ENCODE measurements around the gene KLHL14.

The KLHL14 gene

GRCh38 chr18:32732165-32732564 is 40.7 kb downstream of the KLHL14 start:
- peak overlapping the region; percentile 42; the same call in 1 of the 2 replicates for H3K4me2 ChIP-seq (ENCODE audit: low read length)
- no peak for TF ChIP-seq EZH2phosphoT487 (IDR thresholded peaks at IDR 0.05; ENCODE audit: low read depth)
- TF ChIP-seq CTCF (IDR thresholded peaks at IDR 0.05; ENCODE audit: low read depth, low read length): no peak
- no peak overlapping the region for H3K27ac ChIP-seq (ENCODE audit: low read length)
- no peak overlapping the region for H3K9ac ChIP-seq (ENCODE audit: low read length)
- H3K27me3 ChIP-seq (ENCODE audit: low read depth, low read length): no peaks in the 10 kb centered on the region
- peaks cover 34% of the 10 kb centered on the region for H3K4me1 ChIP-seq (ENCODE audit: low read length)
- H4K20me1 ChIP-seq (ENCODE audit: insufficient read depth, low read length): peaks cover 95% of the 10 kb centered on the region
- no peak overlapping the region for H2AFZ ChIP-seq (ENCODE audit: low read depth, low read length)
- no peaks in the 10 kb centered on the region for H3K9me3 ChIP-seq (ENCODE audit: insufficient read depth, low read length)
- no peak overlapping the region for H3K4me3 ChIP-seq (ENCODE audit: low read length)
- H3K79me2 ChIP-seq (ENCODE audit: low read length): peaks cover 99% of the 10 kb centered on the region
- H3K36me3 ChIP-seq (replicated peaks; ENCODE audit: low read depth, low read length): peaks cover 73% of the 10 kb centered on the region

GRCh38 chr18:32730620-32731091 is 42.2 kb downstream of the KLHL14 start:
- Histone ChIP-seq H3K4me1 (ENCODE audit: low read length) (peaks cover 34% of the 10 kb centered on the region), H4K20me1 (ENCODE audit: insufficient read depth, low read length) (peaks cover 92% of the 10 kb centered on the region), H3K9me3 (ENCODE audit: insufficient read depth, low read length) (no peaks in the 10 kb centered on the region), H3K27me3 (ENCODE audit: low read depth, low read length) (no peaks in the 10 kb centered on the region), H3K27ac (ENCODE audit: low read length) (0 out of 2 replicates have a peak overlapping the region, but pooled peaks have one; percentile 3), H3K4me3 (ENCODE audit: low read length) (peak overlapping the region; percentile 69), H3K36me3 (replicated peaks; ENCODE audit: low read depth, low read length) (peaks cover 76% of the 10 kb centered on the region), H2AFZ (ENCODE audit: low read depth, low read length) (no peak overlapping the region), H3K9ac (ENCODE audit: low read length) (peak overlapping the region; percentile 19; the same call in 1 of the 2 replicates), H3K79me2 (ENCODE audit: low read length) (peaks cover 95% of the 10 kb centered on the region), H3K4me2 (ENCODE audit: low read length) (peak overlapping the region; percentile 88)
- TF ChIP-seq EZH2phosphoT487 (IDR thresholded peaks at IDR 0.05; ENCODE audit: low read depth) (no peak), CTCF (IDR thresholded peaks at IDR 0.05; ENCODE audit: low read depth, low read length) (no peak)

GRCh38 chr18:32730068-32730467 is 42.8 kb downstream of the KLHL14 start:
- no peak overlapping the region for H2AFZ ChIP-seq (ENCODE audit: low read depth, low read length)
- H3K79me2 ChIP-seq (ENCODE audit: low read length): peaks cover 96% of the 10 kb centered on the region
- H4K20me1 ChIP-seq (ENCODE audit: insufficient read depth, low read length): peaks cover 92% of the 10 kb centered on the region
- H3K4me1 ChIP-seq (ENCODE audit: low read length): peaks cover 34% of the 10 kb centered on the region
- H3K9ac ChIP-seq (ENCODE audit: low read length): no peak overlapping the region
- no peak for TF ChIP-seq EZH2phosphoT487 (IDR thresholded peaks at IDR 0.05; ENCODE audit: low read depth)
- TF ChIP-seq CTCF (IDR thresholded peaks at IDR 0.05; ENCODE audit: low read depth, low read length): no peak
- H3K4me3 ChIP-seq (ENCODE audit: low read length): peak overlapping the region; percentile 69
- H3K27ac ChIP-seq (ENCODE audit: low read length): no peak overlapping the region
- H3K36me3 ChIP-seq (replicated peaks; ENCODE audit: low read depth, low read length): peaks cover 78% of the 10 kb centered on the region
- peak overlapping the region; percentile 88 for H3K4me2 ChIP-seq (ENCODE audit: low read length)
- H3K27me3 ChIP-seq (ENCODE audit: low read depth, low read length): no peaks in the 10 kb centered on the region
- no peaks in the 10 kb centered on the region for H3K9me3 ChIP-seq (ENCODE audit: insufficient read depth, low read length)

GRCh38 chr18:32724071-32724749 is 48.6 kb downstream of the KLHL14 start:
- TF ChIP-seq EZH2phosphoT487 (IDR thresholded peaks at IDR 0.05; ENCODE audit: low read depth): no peak
- no peak for TF ChIP-seq CTCF (IDR thresholded peaks at IDR 0.05; ENCODE audit: low read depth, low read length)
- no peak overlapping the region for H2AFZ ChIP-seq (ENCODE audit: low read depth, low read length)

More at GRCh38 chr18:32724071-32724749, 48.6 kb downstream of the KLHL14 start:
- Histone ChIP-seq H3K79me2 (ENCODE audit: low read length) (peaks cover 94% of the 10 kb centered on the region), H3K36me3 (replicated peaks; ENCODE audit: low read depth, low read length) (peaks cover 89% of the 10 kb centered on the region), H3K9ac (ENCODE audit: low read length) (no peak overlapping the region), H3K4me2 (ENCODE audit: low read length) (no peak overlapping the region), H3K9me3 (ENCODE audit: insufficient read depth, low read length) (no peaks in the 10 kb centered on the region; the same call in 1 of the 2 replicates), H3K27ac (ENCODE audit: low read length) (no peak overlapping the region), H3K4me1 (ENCODE audit: low read length) (no peaks in the 10 kb centered on the region), H4K20me1 (ENCODE audit: insufficient read depth, low read length) (peaks cover 91% of the 10 kb centered on the region), H3K4me3 (ENCODE audit: low read length) (no peak overlapping the region), H3K27me3 (ENCODE audit: low read depth, low read length) (no peaks in the 10 kb centered on the region)

All from OCI-LY3 (cell line).